K562 (cell line): ENCODE results near the gene TMEM87A. TPM values are rescaled to one million over a fixed set of nuclear protein-coding genes. Genes with fewer than 3 reads are reported as not detected.

ENCODE experiments used
- CSDE1 ChIP-seq, 2 experiments: fragments of 450-650 bp; IDR thresholded peaks; 2 replicates each; pipeline ENCODE4 v1.6.1; 2016; ENCODE audit warnings: mild to moderate bottlenecking in 1 of 2
- CTCF ChIP-seq, 3 experiments: IDR thresholded peaks in 2 of 3; conservative IDR thresholded peaks in 1 of 3; 2 replicates each; pipeline ENCODE4 v1.5.1; 2011 to 2012; ENCODE audit warnings: low read length in 3 of 3, mild to moderate bottlenecking in 3 of 3, control low read depth in 2 of 3, improper control_type of control experiment in 1 of 3, inconsistent platforms in 1 of 3, low read depth in 1 of 3, mixed read lengths in 1 of 3, moderate library complexity in 1 of 3; ENCODE audit not compliant: insufficient read depth in 2 of 3
- ELF1 ChIP-seq: fragments of 200-800 bp; sonication (Bioruptor generic); IDR thresholded peaks from 2 replicates; pipeline ENCODE4 v1.6.1; 2016; ENCODE audit warnings: missing genetic modification characterization, missing compliant biosample characterization
- ID3 ChIP-seq, 2 experiments: fragments of 250-450 bp in 1 of 2; fragments of 450-650 bp in 1 of 2; sonication (Bioruptor Pico) in 1 of 2; IDR thresholded peaks; 2 replicates each; pipeline versions ENCODE4 v1.6.1 to v1.8.0; 2016 to 2021; ENCODE audit warnings: mild to moderate bottlenecking in 2 of 2, moderate library complexity in 2 of 2, missing compliant biosample characterization in 1 of 2, missing genetic modification characterization in 1 of 2
- KDM5B ChIP-seq: fragments of 200-600 bp; sonication (generic); IDR thresholded peaks from 2 replicates; pipeline ENCODE4 v1.6.1; 2012; ENCODE audit warnings: low read depth, mild to moderate bottlenecking, moderate library complexity, low read length, control low read depth, inconsistent platforms; ENCODE audit not compliant: insufficient replicate concordance
- MLX ChIP-seq, 2 experiments: fragments of 450-650 bp in 1 of 2; sonication (generic) in 1 of 2; formaldehyde crosslinking; conservative IDR thresholded peaks; 2 replicates each; pipeline versions ENCODE4 v1.4.0 to v1.8.1; 2020 to 2022; ENCODE audit warnings: mild to moderate bottlenecking in 1 of 2, missing genetic modification reagents in 1 of 2
- NCOA6 ChIP-seq: fragments of 450-650 bp; IDR thresholded peaks from 2 replicates; pipeline ENCODE4 v1.6.1; 2017; ENCODE audit warnings: mild to moderate bottlenecking
- NFE2 ChIP-seq: IDR thresholded peaks from 2 replicates; pipeline ENCODE4 v1.6.1; 2014; ENCODE audit warnings: antibody characterized with exemption, low read depth
- OTX1 ChIP-seq: fragments of 450-650 bp; formaldehyde crosslinking; IDR thresholded peaks from 2 replicates; pipeline ENCODE4 v1.4.0; 2022; ENCODE audit warnings: mild to moderate bottlenecking
- RREB1 ChIP-seq: fragments of 250-450 bp; sonication (Bioruptor Pico); IDR thresholded peaks from 2 replicates; pipeline ENCODE4 v1.4.0; 2020
- SRSF3 ChIP-seq: fragments of 200-400 bp; formaldehyde crosslinking; IDR thresholded peaks from 2 replicates; pipeline ENCODE4 v1.6.1; 2016; ENCODE audit warnings: mild to moderate bottlenecking, low read length, moderate library complexity; ENCODE audit not compliant: insufficient read depth
- SRSF7 ChIP-seq: fragments of 200-400 bp; formaldehyde crosslinking; optimal IDR thresholded peaks from 2 replicates; pipeline ENCODE3; 2017; ENCODE audit warnings: mild to moderate bottlenecking, low read depth, low read length
- TRIM28 ChIP-seq: fragments of 450-650 bp; IDR thresholded peaks from 2 replicates; pipeline ENCODE4 v1.6.1; 2017
- ZNF174 ChIP-seq: fragments of 250-450 bp; sonication (Bioruptor Pico); IDR thresholded peaks from 2 replicates; pipeline ENCODE4 v1.4.0; 2020; ENCODE audit warnings: mild to moderate bottlenecking
- ZNF699 ChIP-seq: fragments of 250-450 bp; sonication (Bioruptor Pico); IDR thresholded peaks from 2 replicates; pipeline ENCODE4 v1.8.0; 2021; ENCODE audit warnings: mild to moderate bottlenecking, moderate library complexity; ENCODE audit not compliant: insufficient replicate concordance
- polyA plus RNA-seq, 8 experiments: library from polyadenylated mRNA; depleted of rRNA in 4 of 8; stranded (reverse) in 5 of 8; unstranded in 3 of 8; fragments of >200 nt; fragmentation: Nextera tagmentation in 2 of 8; fragmentation: Illumina TruSeq in 1 of 8; extraction: Ambion mirVana in 2 of 8; extraction: Trizol in 1 of 8; gene quantifications; 2 replicates each; pipeline versions ENCODE4 v1.2.1 to v1.2.3, GENCODE V29; 2011 to 2014; ENCODE audit warnings: inconsistent platforms in 1 of 8, missing spikeins in 1 of 8
- total RNA-seq, 7 experiments: library from RNA; depleted of rRNA in 6 of 7; stranded (reverse); fragments of >200 nt in 6 of 7; fragmentation: Illumina TruSeq in 2 of 7; extraction: Trizol in 2 of 7; gene quantifications; 2 replicates each; pipeline versions ENCODE4 v1.2.1 to v1.2.3, GENCODE V29; 2011 to 2021; ENCODE audit warnings: low replicate concordance in 1 of 7

TMEM87A gene
- total and polyA plus RNA-seq, 9 of the 15 experiments (the other 6 are each of a cell fraction or from before 2014, with no cell fraction given), result 16.6 to 43.3 (median 29.6) TPM

GRCh38 chr15:42207674-42208579, 65.3 kb downstream of the TMEM87A start, which contains the start of gene VPS39 (continued):
- TF ChIP-seq RREB1 (CRISPR knock-in tag), result 0 out of 2 replicates have a peak, but pooled peaks have one; percentile 47
- TF ChIP-seq CTCF (IDR thresholded peaks at IDR 0.05 in 2 of 3, conservative IDR thresholded peaks at IDR 0.05 in 1 of 3; ENCODE audit: insufficient read depth in 2 of 3, low read depth in 1 of 3, low read length in 3 of 3), result no peak
- no peak for TF ChIP-seq CSDE1 (IDR thresholded peaks at IDR 0.05)
- TF ChIP-seq ID3 (CRISPR knock-in tag; IDR thresholded peaks at IDR 0.05), result no peak
- TF ChIP-seq ID3 (tag; IDR thresholded peaks at IDR 0.05), result no peak
- TF ChIP-seq SRSF3, result no peak
- TF ChIP-seq MLX (CRISPR knock-in tag; conservative IDR thresholded peaks at IDR 0.05), result 0 out of 4 replicates have a peak, but pooled peaks of 1 of the 2 experiments have one; percentile 20
- TF ChIP-seq NFE2, result peak; percentile 9; the same call in 1 of the 2 replicates
- no peak for TF ChIP-seq SRSF7
- TF ChIP-seq ZNF699 (CRISPR knock-in tag), result no peak
- TF ChIP-seq ELF1 (tag), result peak; percentile 80
- no peak for TF ChIP-seq ZNF174 (CRISPR knock-in tag)
- TF ChIP-seq OTX1, result 0 out of 2 replicates have a peak, but pooled peaks have one; percentile 61
- TF ChIP-seq KDM5B, result peak; percentile 80
- TF ChIP-seq NCOA6, result no peak
- peak; percentile 23; the same call in 1 of the 2 replicates for TF ChIP-seq TRIM28
